Smooth muscle cell (in vitro differentiated cells): ENCODE measurements around the gene BHLHE41. TPM values are rescaled to one million over a fixed set of nuclear protein-coding genes. Genes with fewer than 3 reads are reported as not detected.

Source experiments
- DNase-seq: peaks from one replicate; lab custom pipeline; 2025; ENCODE audit not compliant: unreplicated experiment; lab: John Stamatoyannopoulos, UW
- H2AFZ ChIP-seq: fragments of 200-600 bp; sonication (generic); 2 replicates; pipeline ENCODE4 v1.6.0; 2016; ENCODE audit warnings: antibody characterized with exemption, low read depth, mild to moderate bottlenecking
- H3F3A ChIP-seq: fragments of 200-600 bp; sonication (generic); 2 replicates; pipeline ENCODE4 v1.6.0; 2017; ENCODE audit warnings: antibody characterized with exemption, low read depth
- H3K27ac ChIP-seq: fragments of 200-600 bp; sonication (generic); 2 replicates; pipeline ENCODE4 v1.5.1; 2016; ENCODE audit warnings: low read depth, mild to moderate bottlenecking
- H3K27me3 ChIP-seq: fragments of 200-600 bp; sonication (generic); 2 replicates; pipeline ENCODE4 v1.6.1; 2016; ENCODE audit warnings: low read depth, mild to moderate bottlenecking
- H3K36me3 ChIP-seq: fragments of 200-600 bp; sonication (generic); 2 replicates; pipeline ENCODE4 v1.5.1; 2016; ENCODE audit warnings: low read depth
- H3K4me1 ChIP-seq: fragments of 200-600 bp; sonication (generic); 2 replicates; pipeline ENCODE4 v1.5.1; 2016; ENCODE audit warnings: low read depth
- H3K4me2 ChIP-seq: fragments of 200-600 bp; sonication (generic); 2 replicates; pipeline ENCODE4 v1.6.0; 2016; ENCODE audit warnings: mild to moderate bottlenecking
- H3K4me3 ChIP-seq: fragments of 200-600 bp; sonication (generic); 2 replicates; pipeline ENCODE4 v1.5.1; 2016; ENCODE audit warnings: mild to moderate bottlenecking
- H3K79me2 ChIP-seq: fragments of 200-600 bp; sonication (generic); 2 replicates; pipeline ENCODE4 v1.6.0; 2016; ENCODE audit warnings: low read depth, mild to moderate bottlenecking
- H3K9ac ChIP-seq: fragments of 200-600 bp; sonication (generic); 2 replicates; pipeline ENCODE4 v1.6.0; 2016; ENCODE audit warnings: low read depth
- H3K9me3 ChIP-seq: fragments of 200-600 bp; sonication (generic); replicated peaks from 2 replicates; pipeline ENCODE4 v1.5.1; 2016; ENCODE audit warnings: low read depth
- H4K20me1 ChIP-seq: fragments of 200-600 bp; sonication (generic); 2 replicates; pipeline ENCODE4 v1.6.0; 2016; ENCODE audit warnings: low read depth
- WGBS: methylation state at CpG from one replicate; pipeline ENCODE4 v1.1.7; 2016; ENCODE audit warnings: low lambda C conversion rate; 5-methylcytosine and 5-hydroxymethylcytosine counted together
- polyA plus RNA-seq: library from polyadenylated mRNA; unstranded; fragments of >200 nt; fragmentation: Nextera tagmentation; extraction: Ambion mirVana; gene quantifications from 2 replicates; pipeline ENCODE4 v1.2.1, GENCODE V29; 2016
- total RNA-seq: library from RNA; depleted of rRNA; stranded (reverse); fragments of >200 nt; gene quantifications from 2 replicates; pipeline ENCODE4 v1.2.3, GENCODE V29; 2014
- TF ChIP-seq, protein P1 (sequence below): fragments of 200-600 bp; sonication (generic); IDR thresholded peaks from 2 replicates; pipeline ENCODE4 v1.5.1; 2017; ENCODE audit warnings: borderline replicate concordance, mild to moderate bottlenecking, antibody characterized with exemption; ENCODE audit not compliant: insufficient read depth, poor library complexity, severe bottlenecking

BHLHE41 gene
- total and polyA plus RNA-seq, 2 experiments from 2014 or later = 4.4 to 10.3 TPM

DNA sequence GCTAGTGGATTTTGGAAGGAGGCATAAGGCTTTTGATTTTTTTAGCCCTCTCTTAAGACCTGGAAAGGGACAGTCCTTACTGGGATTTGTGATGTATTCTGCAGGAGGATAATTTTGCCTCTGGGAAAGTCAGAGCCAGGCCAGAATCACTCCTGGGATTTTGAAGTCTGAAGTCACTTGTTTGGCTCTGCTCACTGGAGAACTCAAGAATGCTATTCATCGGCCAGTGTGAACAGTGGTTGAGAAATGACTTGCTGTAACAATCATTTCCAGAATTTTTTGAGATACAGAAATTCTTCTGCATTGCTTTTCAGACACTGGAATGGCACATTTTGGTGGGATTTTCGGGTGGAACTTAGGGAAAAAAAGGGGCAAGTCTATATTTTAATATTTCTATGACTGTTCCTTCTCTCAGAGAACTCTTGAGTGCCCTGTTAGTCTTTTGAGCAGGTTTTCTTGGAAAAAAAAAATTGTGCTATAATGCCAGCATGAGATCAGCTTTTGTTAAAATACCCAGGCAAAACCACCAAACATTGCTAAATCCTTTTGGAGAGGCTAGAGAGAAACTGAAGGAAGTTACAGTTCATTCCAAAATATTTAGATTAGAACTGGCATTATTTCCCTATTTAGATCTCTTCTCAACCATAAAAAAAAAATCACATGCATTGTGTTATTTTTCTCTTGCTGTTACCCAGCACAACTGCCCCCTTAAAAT lies 26.1 kb upstream of the BHLHE41 start:
- no peaks in the 10 kb centered on the region for H3K9me3 ChIP-seq
- peak overlapping the region; percentile 18 for H3K9ac ChIP-seq
- H3K4me1 ChIP-seq = peaks cover 11% of the 10 kb centered on the region
- no peaks in the 10 kb centered on the region for H3K79me2 ChIP-seq
- H3K4me3 ChIP-seq = no peak overlapping the region
- H3F3A ChIP-seq = peaks cover 22% of the 10 kb centered on the region
- TF ChIP-seq, protein P1, sequence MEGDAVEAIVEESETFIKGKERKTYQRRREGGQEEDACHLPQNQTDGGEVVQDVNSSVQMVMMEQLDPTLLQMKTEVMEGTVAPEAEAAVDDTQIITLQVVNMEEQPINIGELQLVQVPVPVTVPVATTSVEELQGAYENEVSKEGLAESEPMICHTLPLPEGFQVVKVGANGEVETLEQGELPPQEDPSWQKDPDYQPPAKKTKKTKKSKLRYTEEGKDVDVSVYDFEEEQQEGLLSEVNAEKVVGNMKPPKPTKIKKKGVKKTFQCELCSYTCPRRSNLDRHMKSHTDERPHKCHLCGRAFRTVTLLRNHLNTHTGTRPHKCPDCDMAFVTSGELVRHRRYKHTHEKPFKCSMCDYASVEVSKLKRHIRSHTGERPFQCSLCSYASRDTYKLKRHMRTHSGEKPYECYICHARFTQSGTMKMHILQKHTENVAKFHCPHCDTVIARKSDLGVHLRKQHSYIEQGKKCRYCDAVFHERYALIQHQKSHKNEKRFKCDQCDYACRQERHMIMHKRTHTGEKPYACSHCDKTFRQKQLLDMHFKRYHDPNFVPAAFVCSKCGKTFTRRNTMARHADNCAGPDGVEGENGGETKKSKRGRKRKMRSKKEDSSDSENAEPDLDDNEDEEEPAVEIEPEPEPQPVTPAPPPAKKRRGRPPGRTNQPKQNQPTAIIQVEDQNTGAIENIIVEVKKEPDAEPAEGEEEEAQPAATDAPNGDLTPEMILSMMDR = no peak
- peak overlapping the region; percentile 46 for H3K4me2 ChIP-seq
- no peak overlapping the region for H2AFZ ChIP-seq
- no peaks in the 10 kb centered on the region for H4K20me1 ChIP-seq
- no peak for DNase-seq
- WGBS = 39% methylated on average over 2 of the region's 2 CpGs
- H3K36me3 ChIP-seq = no peaks in the 10 kb centered on the region
- H3K27ac ChIP-seq = peak overlapping the region; percentile 79
- no peaks in the 10 kb centered on the region for H3K27me3 ChIP-seq

GRCh38 chr12:26149968-26150500 lies 25.2 kb upstream of the BHLHE41 start:
- H4K20me1 ChIP-seq = no peaks in the 10 kb centered on the region
- H3F3A ChIP-seq = peaks cover 22% of the 10 kb centered on the region
- no peak overlapping the region for H3K9ac ChIP-seq
- TF ChIP-seq, protein P1 = no peak
- no peak for DNase-seq
- H3K9me3 ChIP-seq = no peaks in the 10 kb centered on the region
- H3K27ac ChIP-seq = peak overlapping the region; percentile 79
- WGBS = 72% methylated on average over 5 of the region's 5 CpGs
- H3K4me1 ChIP-seq = peaks cover 11% of the 10 kb centered on the region
- H3K27me3 ChIP-seq = no peaks in the 10 kb centered on the region
- H3K79me2 ChIP-seq = no peaks in the 10 kb centered on the region
- peak overlapping the region; percentile 39 for H2AFZ ChIP-seq
- H3K36me3 ChIP-seq = no peaks in the 10 kb centered on the region
- H3K4me2 ChIP-seq = peak overlapping the region; percentile 46
- H3K4me3 ChIP-seq = no peak overlapping the region

DNA sequence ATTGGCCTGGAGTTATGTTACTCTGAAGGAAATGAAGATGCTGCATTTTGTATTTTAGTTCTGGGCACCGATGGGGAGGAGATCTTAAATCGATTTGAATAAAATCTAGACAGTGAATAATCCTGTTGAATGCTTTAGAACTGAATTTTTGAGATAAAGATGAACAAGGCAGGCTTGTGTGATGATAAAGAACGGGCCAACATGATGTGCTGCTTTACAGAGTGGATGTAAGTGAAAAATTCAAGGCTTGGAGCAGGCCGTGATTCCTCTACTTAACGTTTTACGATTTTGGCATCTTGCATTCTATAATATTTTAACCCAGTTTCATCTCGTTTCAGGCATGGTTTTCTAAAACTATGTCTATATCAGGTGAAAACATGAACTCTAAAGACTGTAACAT lies 23.5 kb upstream of the BHLHE41 start:
- H3K4me1 ChIP-seq = peaks cover 11% of the 10 kb centered on the region
- H3K4me3 ChIP-seq = no peak overlapping the region
- WGBS = 31% methylated on average over 7 of the region's 7 CpGs
- H3K27me3 ChIP-seq = no peaks in the 10 kb centered on the region
- peak overlapping the region; percentile 58 for H3K9ac ChIP-seq
- H4K20me1 ChIP-seq = no peaks in the 10 kb centered on the region
- no peaks in the 10 kb centered on the region for H3K9me3 ChIP-seq
- H3K79me2 ChIP-seq = no peaks in the 10 kb centered on the region
- peak overlapping the region; percentile 69 for H3K4me2 ChIP-seq
- no peak for DNase-seq
- no peaks in the 10 kb centered on the region for H3K36me3 ChIP-seq
- H3K27ac ChIP-seq = peak overlapping the region; percentile 86
- TF ChIP-seq, protein P1 = no peak
- peak overlapping the region; percentile 85 for H2AFZ ChIP-seq
- H3F3A ChIP-seq = peaks cover 22% of the 10 kb centered on the region

DNA sequence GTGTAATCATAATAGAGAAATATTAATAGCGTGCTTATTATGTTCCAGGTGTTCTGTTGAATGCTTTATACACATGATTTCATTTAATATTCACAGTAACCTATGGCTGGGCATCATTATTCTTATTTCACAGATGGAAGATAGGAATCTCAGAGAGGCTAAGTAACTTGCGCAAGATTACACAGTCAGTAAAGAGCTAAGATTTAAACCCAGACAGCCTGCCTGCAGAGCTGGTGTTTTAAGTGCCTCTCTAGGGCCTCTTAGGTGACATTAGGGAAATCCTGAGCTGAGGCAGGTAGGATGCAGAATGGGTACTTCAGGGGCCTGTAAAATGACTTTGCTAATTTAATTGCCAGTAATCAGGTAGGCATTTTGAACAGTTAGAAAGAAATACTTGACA lies 18.5 kb upstream of the BHLHE41 start:
- no peak overlapping the region for H3K4me2 ChIP-seq
- H4K20me1 ChIP-seq = no peaks in the 10 kb centered on the region
- peaks cover 5% of the 10 kb centered on the region for H3F3A ChIP-seq
- H3K9ac ChIP-seq = no peak overlapping the region
- no peak for DNase-seq
- H3K4me3 ChIP-seq = no peak overlapping the region
- no peaks in the 10 kb centered on the region for H3K79me2 ChIP-seq
- H3K36me3 ChIP-seq = no peaks in the 10 kb centered on the region
- 50% methylated on average over 2 of the region's 2 CpGs for WGBS
- no peak overlapping the region for H3K27ac ChIP-seq
- no peaks in the 10 kb centered on the region for H3K4me1 ChIP-seq
- H2AFZ ChIP-seq = no peak overlapping the region
- TF ChIP-seq, protein P1 = no peak
- no peaks in the 10 kb centered on the region for H3K27me3 ChIP-seq
- no peaks in the 10 kb centered on the region for H3K9me3 ChIP-seq
